ENCODE measurements around the gene NUP107.
A peak's percentile ranks its signal among the peaks of the same experiment; 100 is the strongest.

Gene NUP107

GRCh38 chr12:68790952-68791234, 104.1 kb downstream of the NUP107 start:
- CTCF ChIA-PET: no interaction called here
- peaks cover 7% of the 10 kb centered on the region for H3K4me1 Mint-ChIP-seq
- no peaks in the 10 kb centered on the region for H3K27me3 Mint-ChIP-seq

GRCh38 chr12:68791897-68792481, 105.2 kb downstream of the NUP107 start:
- Mint-ChIP-seq H3K4me1 (peaks cover 7% of the 10 kb centered on the region), H3K27ac (no peak overlapping the region), H3K36me3 (no peaks in the 10 kb centered on the region), H3K4me3 (no peak overlapping the region), H3K9me3 (no peaks in the 10 kb centered on the region), H3K27me3 (no peaks in the 10 kb centered on the region)
- CTCF ChIA-PET: no interaction called here
- DNase-seq: no peak

More at GRCh38 chr12:68790952-68791234, 104.1 kb downstream of the NUP107 start:
- no peak for DNase-seq
- Mint-ChIP-seq H3K4me3 (no peak overlapping the region), H3K36me3 (no peaks in the 10 kb centered on the region), H3K9me3 (no peaks in the 10 kb centered on the region), H3K27ac (no peak overlapping the region)

GRCh38 chr12:68792952-68793351, 106.2 kb downstream of the NUP107 start:
- Mint-ChIP-seq H3K27me3 (no peaks in the 10 kb centered on the region), H3K4me1 (peaks cover 2% of the 10 kb centered on the region), H3K27ac (no peak overlapping the region), H3K4me3 (no peak overlapping the region), H3K36me3 (no peaks in the 10 kb centered on the region), H3K9me3 (no peaks in the 10 kb centered on the region)
- CTCF ChIA-PET: interaction anchor here (1.4 kb wide), 1 partner anchor 37 kb away, joined by 5 read pairs; no protein-coding TSS in a partner anchor
- DNase-seq: peak; percentile 41

- Mint-ChIP-seq H3K27me3 (peaks cover 2% of the 10 kb centered on the region), H3K9me3 (no peaks in the 10 kb centered on the region), H3K36me3 (no peaks in the 10 kb centered on the region), H3K4me3 (no peak overlapping the region), H3K4me1 (no peaks in the 10 kb centered on the region), H3K27ac (no peak overlapping the region)
- CTCF ChIA-PET: interaction anchor here (1.4 kb wide), 1 partner anchor 37 kb away, joined by 5 read pairs; no protein-coding TSS in a partner anchor
- no peak for DNase-seq
These were observed 106.7 kb downstream of the NUP107 start for GRCh38 chr12:68793436-68793835.

- no peak overlapping the region for H3K4me3 Mint-ChIP-seq
- no peaks in the 10 kb centered on the region for H3K4me1 Mint-ChIP-seq
- H3K27me3 Mint-ChIP-seq: peaks cover 9% of the 10 kb centered on the region
- CTCF ChIA-PET: interaction anchor here (1.4 kb wide), 1 partner anchor 36 kb away, joined by 5 read pairs; no protein-coding TSS in a partner anchor
- no peaks in the 10 kb centered on the region for H3K9me3 Mint-ChIP-seq
- H3K36me3 Mint-ChIP-seq: no peaks in the 10 kb centered on the region
- no peak overlapping the region for H3K27ac Mint-ChIP-seq
- no peak for DNase-seq
These were observed 107.3 kb downstream of the NUP107 start for GRCh38 chr12:68793975-68794652.

GRCh38 chr12:68794653-68795251, 108.0 kb downstream of the NUP107 start:
- Mint-ChIP-seq H3K4me1 (no peaks in the 10 kb centered on the region), H3K27me3 (peaks cover 12% of the 10 kb centered on the region), H3K9me3 (no peaks in the 10 kb centered on the region), H3K4me3 (no peak overlapping the region), H3K36me3 (no peaks in the 10 kb centered on the region), H3K27ac (no peak overlapping the region)
- DNase-seq: no peak
- CTCF ChIA-PET: no interaction called here
